Stimulated activated CD4-positive, alpha-beta T cell treated with anti-CD3 and anti-CD28 coated beads, Interleukin-4, amount 100 ng/mL, for 48 hours (primary cell): ENCODE measurements around the gene USP3.
"Not testable (repeated sequence)": the region's sequence is repeated elsewhere in the genome, so short reads cannot be mapped to it uniquely, and the experiment has no call there.

Experiments
- DNase-seq, 2 donors: peaks; one replicate each; pipeline ENCODE4 v3.0.0-alpha.2; 2020; ENCODE audit warnings: low read depth in 2 of 2

Gene USP3

GRCh38 chr15:63512148-63512547, 7.8 kb downstream of the USP3 start:
- no peak for DNase-seq

- no peak for DNase-seq
Measured at GRCh38 chr15:63513271-63513670, 8.9 kb downstream of the USP3 start.

GRCh38 chr15:63513728-63514127, 9.3 kb downstream of the USP3 start:
- no peak for DNase-seq

GRCh38 chr15:63514531-63514943, 10.1 kb downstream of the USP3 start:
- DNase-seq: no peak

GRCh38 chr15:63517202-63517601, 12.8 kb downstream of the USP3 start:
- no peak for DNase-seq

GRCh38 chr15:63517628-63518027, 13.2 kb downstream of the USP3 start:
- no peak for DNase-seq

GRCh38 chr15:63519041-63519440, 14.6 kb downstream of the USP3 start:
- no peak for DNase-seq

GRCh38 chr15:63519548-63520178, 15.3 kb downstream of the USP3 start:
- DNase-seq: no peak

- DNase-seq: not testable (repeated sequence)
Measured at GRCh38 chr15:63520462-63520861, 16.1 kb downstream of the USP3 start.

GRCh38 chr15:63522225-63522578, 17.8 kb downstream of the USP3 start:
- no peak for DNase-seq

- no peak for DNase-seq
Measured at GRCh38 chr15:63523306-63523990, 19.1 kb downstream of the USP3 start.

GRCh38 chr15:63524316-63525015, 20.1 kb downstream of the USP3 start:
- no peak for DNase-seq

GRCh38 chr15:63526401-63526800, 22.0 kb downstream of the USP3 start:
- DNase-seq: no peak

- no peak for DNase-seq
Measured at GRCh38 chr15:63528138-63528659, 23.8 kb downstream of the USP3 start.

GRCh38 chr15:63530235-63530634, 25.8 kb downstream of the USP3 start:
- DNase-seq: no peak

GRCh38 chr15:63530752-63531299, 26.4 kb downstream of the USP3 start:
- DNase-seq: no peak

- DNase-seq: no peak
Measured at GRCh38 chr15:63531586-63531985, 27.2 kb downstream of the USP3 start.

GRCh38 chr15:63532307-63532744, 27.9 kb downstream of the USP3 start:
- DNase-seq: no peak

- DNase-seq: not testable (repeated sequence)
Measured at GRCh38 chr15:63534888-63535287, 30.5 kb downstream of the USP3 start.

GRCh38 chr15:63535689-63536088, 31.3 kb downstream of the USP3 start:
- no peak for DNase-seq

GRCh38 chr15:63538876-63539275, 34.5 kb downstream of the USP3 start:
- DNase-seq: no peak

- no peak for DNase-seq
Measured at GRCh38 chr15:63539521-63539920, 35.1 kb downstream of the USP3 start.
